DMS53 (cell line): ENCODE data around the gene DOP1B.

ENCODE experiments used
- DNase-seq: peaks from one replicate; lab custom pipeline; 2025; lab: John Stamatoyannopoulos, UW

DOP1B gene

GRCh38 chr21:36205962-36206361 lies 49.3 kb downstream of the DOP1B start:
- DNase-seq = no peak
